Fibroblast of villous mesenchyme (primary cell): ENCODE measurements around the gene IFNGR1. TPM values are rescaled to one million over a fixed set of nuclear protein-coding genes. Genes with fewer than 3 reads are reported as not detected.

Experiments used
- DNase-seq: peaks from one replicate; pipeline ENCODE4 v3.0.0-alpha.2; 2010; ENCODE audit warnings: low read depth
- H3K4me3 ChIP-seq: 2 replicates; pipeline ENCODE4 v1.5.1; 2011; ENCODE audit warnings: low read depth, mild to moderate bottlenecking, low read length
- CTCF ChIP-seq: IDR thresholded peaks from 2 replicates; pipeline ENCODE4 v1.5.1; 2012; ENCODE audit warnings: low read depth, mild to moderate bottlenecking, low read length; ENCODE audit not compliant: insufficient read depth
- total RNA-seq: library from RNA; depleted of rRNA; stranded (reverse); fragments of >200 nt; gene quantifications from 2 replicates; pipeline ENCODE4 v1.2.3, GENCODE V29; 2012

Gene IFNGR1
- total RNA-seq, 1 donor: 47.5 TPM

GRCh38 chr6:137237413-137238170, 18.4 kb upstream of the IFNGR1 start:
- TF ChIP-seq CTCF: no peak

GRCh38 chr6:137236581-137237355, 17.6 kb upstream of the IFNGR1 start:
- DNase-seq: no peak
- H3K4me3 ChIP-seq: no peak overlapping the region
- no peak for TF ChIP-seq CTCF

More at GRCh38 chr6:137237413-137238170, 18.4 kb upstream of the IFNGR1 start:
- H3K4me3 ChIP-seq: no peak overlapping the region
- DNase-seq: peak; percentile 75

- no peak overlapping the region for H3K4me3 ChIP-seq
- TF ChIP-seq CTCF: no peak
- no peak for DNase-seq
These were observed 16.5 kb upstream of the IFNGR1 start for GRCh38 chr6:137235686-137236085.

- DNase-seq: peak; percentile 86
- H3K4me3 ChIP-seq: no peak overlapping the region
- TF ChIP-seq CTCF: no peak
These were observed 15.0 kb upstream of the IFNGR1 start for GRCh38 chr6:137233911-137234863.

GRCh38 chr6:137231895-137232294, 12.7 kb upstream of the IFNGR1 start:
- DNase-seq: no peak
- TF ChIP-seq CTCF: no peak
- no peak overlapping the region for H3K4me3 ChIP-seq

- TF ChIP-seq CTCF: no peak
- H3K4me3 ChIP-seq: no peak overlapping the region
These were observed 11.9 kb upstream of the IFNGR1 start for GRCh38 chr6:137230956-137231555.

More at GRCh38 chr6:137230956-137231555, 11.9 kb upstream of the IFNGR1 start:
- no peak for DNase-seq
